GM21390 (cell line): Measurements from ENCODE around the gene FCF1.
"Not testable (repeated sequence)": the region's sequence is repeated elsewhere in the genome, so short reads cannot be mapped to it uniquely, and the experiment has no call there.

ENCODE experiments used
- ATAC-seq: cut with Tn5 transposase; IDR thresholded peaks from one replicate; pipeline ENCODE4 v1.9.1; 2021; ENCODE audit not compliant: unreplicated experiment

The FCF1 gene

DNA sequence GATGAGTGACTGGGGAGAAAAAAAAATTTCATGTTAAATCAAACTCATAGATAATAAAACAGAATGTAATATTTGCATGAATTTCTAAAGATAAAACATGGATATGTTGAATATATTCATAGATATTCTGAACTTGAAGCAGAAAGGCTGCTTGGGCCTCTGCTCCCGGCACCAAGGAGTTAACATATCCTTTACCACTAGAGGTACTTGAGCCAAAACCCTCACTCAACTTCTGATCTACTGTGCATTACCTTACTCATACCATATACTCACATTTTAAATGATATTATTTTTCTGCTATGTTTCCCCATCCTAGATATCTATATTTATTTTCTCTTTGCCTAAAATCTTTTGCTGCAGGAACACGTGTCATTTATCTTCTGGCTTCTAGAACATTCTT is 15.0 kb upstream of the FCF1 start:
- ATAC-seq: no peak

DNA sequence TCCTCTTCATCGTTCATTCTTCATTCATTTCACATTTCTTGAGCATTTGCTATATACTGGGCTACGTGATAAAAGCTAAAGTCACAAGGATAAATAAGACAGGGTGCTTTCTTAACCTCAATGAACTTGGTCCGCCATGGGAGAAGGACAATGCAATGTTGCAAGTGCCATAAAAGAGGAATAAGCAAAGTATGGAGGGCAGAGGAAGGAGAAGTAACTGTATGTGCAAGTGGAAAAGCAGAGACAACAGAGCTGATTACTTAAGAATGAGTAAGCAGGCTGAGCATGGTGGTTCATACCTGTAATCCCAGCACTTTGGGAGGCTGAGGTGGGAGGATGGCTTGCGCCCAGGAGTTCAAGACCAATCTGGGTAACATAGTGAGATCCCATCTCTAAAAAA is 14.5 kb upstream of the FCF1 start:
- no peak for ATAC-seq

DNA sequence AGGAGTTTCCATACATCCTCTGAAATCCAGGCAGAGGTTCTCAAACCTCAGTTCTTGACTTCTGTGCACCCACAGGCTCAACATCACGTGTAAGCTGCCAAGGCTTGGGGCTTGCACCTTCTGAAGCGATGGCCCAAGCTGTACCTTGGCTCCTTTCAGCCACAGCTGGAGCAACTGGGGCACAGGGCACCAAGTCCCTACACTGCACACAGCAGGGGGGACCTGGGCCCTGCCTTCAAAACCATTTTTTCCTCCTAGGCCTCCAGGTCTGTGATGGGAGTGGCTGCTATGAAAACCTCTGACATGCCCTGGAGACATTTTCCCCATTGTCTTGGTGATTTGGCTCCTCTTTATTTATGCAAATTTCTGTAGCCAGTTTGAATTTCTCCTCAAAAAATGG is 10.7 kb upstream of the FCF1 start:
- no peak for ATAC-seq

DNA sequence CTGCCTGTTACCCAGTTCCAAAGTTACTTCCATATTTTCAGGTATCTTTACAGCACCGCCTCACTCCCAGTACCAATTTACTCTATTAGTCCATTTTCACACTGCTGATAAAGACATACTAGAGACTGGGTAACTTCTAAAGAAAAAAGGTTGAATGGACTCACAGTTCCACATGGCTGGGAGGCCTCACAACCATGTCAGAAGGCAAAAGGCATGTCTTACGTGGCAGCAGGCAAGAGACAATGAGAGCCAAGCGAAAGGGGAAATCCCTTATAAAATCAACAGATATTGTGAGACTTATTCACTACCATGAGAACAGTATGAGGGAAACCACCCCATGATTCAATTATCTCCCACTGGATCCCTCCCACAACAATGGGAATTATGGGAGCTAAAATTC is 9.9 kb upstream of the FCF1 start:
- no peak for ATAC-seq

DNA sequence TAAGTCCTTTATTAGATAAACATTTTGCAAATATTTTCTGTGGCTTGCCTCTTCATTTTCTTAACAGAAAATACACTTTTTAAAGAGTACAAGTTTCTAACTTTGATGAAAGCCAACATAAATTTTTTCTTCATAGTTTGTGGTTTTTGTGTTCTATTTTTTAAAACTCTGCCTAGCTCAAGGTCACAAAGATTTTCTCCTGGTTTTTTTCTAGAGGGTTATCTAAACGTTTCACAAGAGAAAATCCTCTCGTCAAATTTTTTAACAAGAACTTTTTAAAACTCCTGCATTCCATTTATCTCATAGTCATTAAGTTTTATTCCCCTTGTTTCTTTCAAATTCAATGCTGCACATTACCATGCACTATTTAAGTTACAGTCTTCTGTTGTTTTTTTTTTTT is 8.3 kb upstream of the FCF1 start:
- ATAC-seq: no peak

DNA sequence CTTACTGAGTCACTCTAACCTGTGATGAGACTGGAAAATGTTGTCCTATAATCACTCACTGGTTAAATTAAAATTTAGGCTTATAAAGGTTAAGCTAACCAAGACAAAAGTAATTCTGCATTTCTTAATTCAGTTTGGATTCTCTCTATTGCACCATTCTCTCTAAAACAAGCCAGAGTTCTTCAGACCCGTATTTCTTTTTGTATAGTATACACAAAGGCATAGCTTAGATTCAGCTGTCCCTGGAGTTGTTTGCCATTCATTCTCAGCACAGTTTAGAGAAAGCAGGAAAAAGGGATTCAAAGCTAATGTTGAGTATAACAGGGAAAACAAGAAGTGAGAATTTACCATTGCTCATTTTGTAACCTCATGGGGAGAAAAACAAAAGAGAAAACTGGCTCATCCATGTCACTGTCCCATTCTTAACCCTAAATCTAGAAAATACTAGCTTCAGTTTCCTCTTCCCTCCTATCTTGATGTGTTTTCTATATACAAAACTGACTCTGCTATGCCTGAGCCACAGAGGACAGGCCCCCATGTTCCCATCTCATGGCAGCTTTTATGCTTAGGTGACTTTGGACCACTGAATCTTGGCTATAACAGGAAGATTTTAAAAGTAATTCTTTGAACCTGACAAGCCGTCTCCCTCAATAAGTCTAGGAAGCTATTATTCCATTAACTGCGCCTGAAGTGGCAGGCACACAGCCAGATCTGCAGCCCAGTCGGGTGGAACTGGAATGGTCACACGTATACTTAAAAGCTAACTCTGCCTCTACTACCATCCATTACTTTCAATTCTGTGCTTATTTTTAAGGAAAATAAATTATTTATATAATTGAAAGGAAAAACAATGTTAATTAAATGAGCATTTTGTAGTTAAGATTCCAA is 7.1 kb upstream of the FCF1 start:
- no peak for ATAC-seq

DNA sequence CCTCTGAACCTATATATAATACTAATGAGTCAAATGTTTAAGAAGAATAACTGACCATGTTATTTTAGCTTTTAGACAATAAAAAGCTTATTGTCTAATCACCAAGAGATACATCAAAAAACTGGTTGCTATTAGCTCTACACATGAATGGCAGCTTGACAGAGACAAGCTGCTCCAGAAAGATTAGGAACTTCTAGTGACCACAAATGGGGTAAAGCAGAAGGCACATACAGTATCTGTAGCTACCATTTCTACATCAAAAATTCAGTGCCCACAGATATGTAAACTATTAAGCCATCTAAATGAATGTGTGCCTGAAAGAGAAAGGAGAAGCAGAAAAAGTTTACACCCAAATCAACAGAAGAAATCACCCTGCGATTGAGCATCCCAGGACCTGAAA is 2.5 kb upstream of the FCF1 start:
- no peak for ATAC-seq

DNA sequence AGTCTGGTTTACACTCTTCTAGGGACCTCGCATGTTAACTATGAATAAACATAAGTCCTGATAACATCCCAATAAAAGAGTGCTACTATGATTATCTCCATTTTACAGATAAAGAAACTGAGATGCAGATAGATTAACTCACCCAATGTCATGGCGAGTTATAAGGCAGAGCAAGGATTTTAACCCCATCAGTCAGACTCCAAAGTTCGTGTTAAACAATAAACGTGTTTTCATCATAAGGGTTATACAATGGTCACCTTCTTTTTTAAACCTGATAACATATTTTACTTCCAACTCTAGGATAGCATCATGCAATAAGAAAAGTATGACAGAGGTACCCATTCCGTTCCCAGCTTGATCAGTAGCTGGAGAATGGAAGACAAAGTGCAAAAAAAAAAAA is 1.3 kb upstream of the FCF1 start:
- no peak for ATAC-seq

DNA sequence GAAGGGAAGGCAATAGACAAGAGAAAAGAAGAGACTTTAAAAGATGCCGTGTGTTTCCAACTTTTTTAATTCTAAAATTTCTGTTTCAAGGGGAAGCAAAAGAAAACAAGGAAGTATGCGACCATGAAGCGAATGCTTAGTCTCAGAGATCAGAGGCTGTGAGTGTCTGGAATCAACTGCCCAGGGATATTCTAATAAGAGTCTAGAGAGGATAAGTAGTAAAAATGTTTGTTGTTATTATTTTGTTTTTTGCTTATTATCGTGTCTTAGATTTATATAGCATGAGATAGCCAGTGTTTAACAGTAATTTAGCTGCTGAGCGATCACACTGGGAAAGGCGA is 421 bp downstream of the FCF1 start:
- no peak for ATAC-seq

DNA sequence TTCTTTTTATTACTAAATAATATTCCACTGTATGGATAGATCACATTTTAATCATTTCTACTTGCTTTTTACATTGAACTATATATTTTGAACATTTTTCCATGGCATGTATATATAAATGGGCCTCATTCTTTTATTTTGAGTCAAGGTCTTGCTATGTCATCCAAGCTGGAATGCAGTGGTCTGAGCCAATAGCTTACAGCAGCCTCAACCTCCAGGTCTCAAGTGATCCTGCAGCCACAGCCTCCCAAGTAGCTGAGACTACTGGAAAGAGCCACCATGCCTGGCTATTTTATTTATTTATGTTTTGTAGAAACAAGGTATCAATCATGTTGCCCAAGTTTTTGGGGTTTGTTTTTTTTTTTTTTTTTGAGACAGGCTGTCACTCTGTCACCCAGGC is 7.6 kb downstream of the FCF1 start:
- no peak for ATAC-seq

DNA sequence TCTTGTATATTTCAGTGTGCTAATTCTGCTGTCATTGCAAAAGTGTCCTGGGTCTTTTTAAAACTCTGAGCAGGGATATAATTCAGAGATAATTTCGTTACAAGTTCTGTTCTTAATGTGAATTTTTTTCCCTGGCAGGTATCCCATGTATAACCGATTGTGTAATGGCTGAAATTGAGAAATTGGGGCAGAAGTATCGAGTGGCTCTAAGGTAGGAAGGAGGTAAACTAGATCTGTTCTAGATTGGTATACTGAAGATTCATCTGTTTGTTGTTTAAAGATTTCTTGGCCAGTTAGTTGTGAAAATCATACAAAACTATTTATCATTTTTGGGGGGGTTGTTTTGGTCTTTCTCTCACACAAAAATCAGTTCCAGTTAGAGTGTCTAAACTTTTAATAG is 10.2 kb downstream of the FCF1 start:
- no peak for ATAC-seq

DNA sequence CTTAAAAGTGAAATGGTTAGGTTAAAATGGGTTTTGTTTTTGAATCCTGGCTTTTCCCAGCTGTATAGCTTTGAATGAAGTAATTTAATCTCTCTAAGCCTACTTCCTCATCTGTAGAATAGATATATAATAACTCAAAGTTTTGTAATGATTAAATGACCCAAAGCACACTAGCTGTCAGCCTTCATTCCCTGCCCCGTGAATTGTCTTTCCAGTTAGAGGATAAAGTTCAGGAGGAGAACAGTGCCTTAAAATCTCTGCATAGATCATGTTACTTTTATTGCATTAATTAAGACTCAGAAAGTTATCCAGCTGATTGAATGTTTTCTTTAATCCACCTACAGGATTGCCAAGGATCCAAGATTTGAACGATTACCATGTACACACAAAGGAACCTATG is 19.4 kb downstream of the FCF1 start:
- ATAC-seq: no peak

DNA sequence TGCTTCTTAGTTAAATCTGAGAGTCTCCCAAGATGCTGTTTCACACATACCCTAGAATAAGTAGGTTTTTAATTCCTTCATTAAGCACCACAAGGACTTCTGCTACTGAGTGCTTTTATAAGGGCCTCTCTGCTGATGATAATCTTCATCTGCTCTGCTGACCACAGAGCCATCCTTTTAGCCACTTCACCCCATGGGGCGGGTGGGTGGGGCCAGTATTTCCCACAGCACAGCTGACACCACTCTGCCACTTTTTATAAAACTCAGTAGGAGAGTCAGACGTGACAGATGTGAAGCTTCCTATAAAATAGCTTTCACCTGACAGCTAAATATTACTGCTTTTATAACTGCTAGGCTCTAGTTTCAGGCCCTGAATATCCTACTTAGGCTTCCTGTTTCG is 20.3 kb downstream of the FCF1 start:
- no peak for ATAC-seq

DNA sequence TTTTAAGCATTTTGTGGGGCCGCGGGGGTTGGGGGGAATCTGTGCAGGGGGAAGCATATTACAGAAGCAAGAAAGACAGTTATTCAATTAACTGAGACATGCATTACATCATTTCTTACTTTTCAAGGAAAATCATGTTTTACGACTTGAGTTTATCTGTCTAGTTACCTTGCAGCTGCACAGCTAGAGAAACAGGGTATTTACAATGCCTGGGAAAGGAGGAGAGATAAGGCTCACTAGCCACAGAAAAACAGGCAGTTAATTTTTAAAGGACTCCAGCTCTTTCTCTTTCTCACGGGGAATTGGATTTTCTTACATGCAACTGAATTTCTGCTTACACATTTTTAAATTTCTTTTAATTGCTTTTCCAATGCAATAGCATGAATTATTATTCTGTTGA is 22.2 kb downstream of the FCF1 start:
- ATAC-seq: no peak

DNA sequence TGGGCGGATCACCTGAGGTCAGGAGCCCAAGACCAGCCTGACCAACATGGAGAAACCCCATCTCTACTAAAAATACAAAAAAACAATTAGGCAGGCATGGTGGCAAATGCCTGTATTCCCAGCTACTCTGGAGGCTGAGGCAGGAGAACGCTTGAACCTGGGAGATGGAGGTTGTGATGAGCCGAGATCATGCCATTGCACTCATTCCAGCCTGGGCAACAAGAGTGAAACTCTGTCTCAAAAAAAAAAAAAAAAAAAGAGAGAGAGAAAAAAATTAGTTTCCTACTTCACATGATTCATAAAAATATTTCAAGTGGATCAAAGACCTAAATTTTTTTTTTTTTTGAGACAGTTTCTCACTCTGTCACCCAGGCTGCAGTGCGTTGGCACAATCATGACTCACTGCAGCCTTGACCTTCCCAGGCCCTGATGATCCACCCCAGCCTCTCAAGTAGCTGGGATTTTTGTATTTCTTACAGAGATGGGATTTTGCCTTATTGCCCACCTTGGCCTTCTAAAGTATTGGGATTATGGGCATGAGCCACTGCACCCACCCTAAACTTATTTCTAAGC is 24.9 kb downstream of the FCF1 start:
- no peak for ATAC-seq

DNA sequence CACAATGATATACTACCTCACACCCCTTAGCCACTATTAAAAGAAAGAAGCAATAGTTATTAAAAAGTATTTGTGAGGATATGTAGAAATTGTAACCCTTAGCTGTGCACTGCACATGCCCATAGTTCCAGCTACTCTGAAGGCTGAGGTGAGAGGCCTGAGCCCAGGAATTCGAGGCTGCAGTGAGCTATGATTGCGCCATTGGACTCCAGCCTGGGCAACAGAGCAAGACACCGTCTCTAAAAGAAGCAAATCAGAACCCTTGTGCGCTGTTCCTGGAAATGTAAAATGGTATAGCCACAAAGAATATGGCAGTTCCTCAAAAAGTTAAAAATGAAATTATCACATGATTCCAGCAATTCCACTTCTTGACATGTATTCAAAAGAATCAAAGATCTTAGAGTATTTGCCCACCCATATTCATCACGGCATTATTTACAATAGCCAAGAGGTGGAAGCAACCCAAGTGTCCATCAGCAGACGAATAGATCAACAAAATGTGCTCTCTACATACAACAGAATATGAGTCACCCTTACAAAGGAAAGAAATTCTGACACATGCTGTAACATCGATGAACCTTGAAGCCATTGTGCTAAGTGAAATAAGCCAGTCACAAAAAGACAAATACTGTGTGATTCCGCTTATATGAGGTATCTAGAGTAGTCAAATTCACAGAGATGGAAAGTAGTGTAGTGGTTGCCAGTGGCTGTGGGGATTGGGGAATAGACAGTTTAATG is 26.5 kb downstream of the FCF1 start:
- ATAC-seq: no peak

DNA sequence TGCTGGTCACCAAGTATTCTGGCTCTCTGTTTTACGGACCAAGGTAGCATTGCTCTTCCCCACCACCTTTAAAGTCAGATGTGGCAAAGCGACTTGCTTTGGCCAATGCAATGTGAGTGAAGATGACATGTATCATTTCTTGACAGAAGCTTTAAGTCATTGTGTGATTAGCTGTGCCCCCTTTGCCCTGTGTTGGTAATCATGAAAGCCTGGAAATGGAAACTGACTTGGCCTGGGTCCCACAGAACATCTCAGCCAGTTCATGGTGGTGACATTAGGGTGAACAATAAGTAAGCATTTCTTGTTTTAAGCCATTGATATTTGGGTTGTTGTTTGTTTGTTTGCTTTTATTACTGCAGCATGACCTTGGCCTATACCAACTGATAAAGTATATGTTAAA is 34.3 kb downstream of the FCF1 start:
- ATAC-seq: no peak

DNA sequence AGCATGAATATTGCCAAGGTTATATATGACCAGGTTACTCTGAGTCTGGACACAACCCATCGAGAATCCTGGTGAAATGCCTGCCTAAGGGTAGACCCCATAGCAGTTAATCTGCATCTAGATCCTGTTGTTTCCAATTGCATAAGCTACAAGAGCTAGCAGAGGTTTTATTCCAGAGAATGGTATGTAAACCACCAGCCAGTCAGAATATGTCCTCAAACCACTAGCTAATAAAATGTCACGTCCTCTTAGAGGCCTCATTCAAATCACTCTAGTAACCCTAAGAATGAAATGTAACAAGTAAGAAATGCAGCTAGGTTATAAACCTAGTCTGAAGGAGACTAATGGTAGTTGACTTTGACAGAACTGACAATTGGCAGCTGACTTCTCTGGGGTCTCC is 41.2 kb downstream of the FCF1 start:
- ATAC-seq: no peak

DNA sequence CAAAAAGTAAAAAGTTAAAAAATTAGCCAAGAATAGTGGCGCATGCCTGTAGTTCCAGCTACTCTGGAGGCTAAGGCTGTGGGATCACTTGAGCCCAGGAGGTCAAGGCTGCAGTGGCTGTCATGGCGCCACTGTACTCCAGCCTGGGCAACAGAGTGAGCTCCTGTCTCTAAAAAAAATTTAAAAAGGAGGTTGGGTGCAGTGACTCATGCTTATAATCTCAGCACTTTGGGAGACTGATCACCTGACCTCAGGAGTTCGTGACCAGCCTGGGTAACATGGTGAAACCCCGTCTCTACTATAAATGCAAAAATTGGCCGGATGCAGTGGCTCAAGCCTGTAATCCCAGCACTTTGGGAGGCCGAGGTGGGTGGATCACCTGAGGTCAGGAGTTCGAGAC is 42.0 kb downstream of the FCF1 start:
- no peak for ATAC-seq

DNA sequence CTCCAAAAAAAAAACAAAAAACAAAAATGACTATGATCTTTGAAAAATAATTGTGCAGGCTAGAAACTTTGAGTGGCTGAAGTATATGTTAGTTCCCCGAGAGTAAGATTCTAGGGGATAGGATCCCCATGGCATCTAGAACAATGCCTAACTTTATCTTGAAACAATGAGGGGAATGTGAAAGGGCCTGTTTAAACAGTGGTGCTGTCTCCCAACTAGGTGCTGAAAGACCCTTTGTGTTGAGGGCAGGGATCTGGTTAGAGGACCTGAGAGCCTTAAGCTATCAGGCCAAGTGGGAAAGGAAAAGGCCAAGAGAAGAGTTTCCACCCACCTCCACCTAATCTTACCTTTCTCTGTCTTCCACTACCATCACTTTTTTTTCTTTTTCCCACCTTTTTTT is 43.4 kb downstream of the FCF1 start:
- ATAC-seq: no peak

DNA sequence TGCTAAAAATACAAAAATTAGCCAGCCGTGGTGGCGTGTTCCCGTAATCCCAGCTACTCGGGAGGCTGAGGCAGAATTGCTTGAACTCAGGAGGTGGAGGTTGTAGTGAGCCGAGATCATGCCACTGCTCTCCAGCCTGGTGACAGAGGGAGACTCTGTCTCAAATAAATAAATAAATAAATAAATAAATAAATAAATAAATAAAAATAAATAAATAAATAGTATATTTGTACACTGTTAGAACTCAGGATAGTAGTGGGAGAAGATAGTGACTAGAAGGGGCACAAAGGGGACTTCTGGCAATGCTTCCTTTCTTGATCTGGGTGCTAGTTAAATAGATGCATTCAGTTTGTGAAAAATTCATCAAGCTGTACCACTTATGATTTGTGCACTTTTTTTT is 45.6 kb downstream of the FCF1 start:
- not testable (repeated sequence) for ATAC-seq
